Stimulated activated CD8-positive, alpha-beta memory T cell treated with anti-CD3 and anti-CD28 coated beads, Interleukin-15, amount 100 ng/mL, for 48 hours (primary cell): ENCODE data around the gene FBXO40.
"Not testable (repeated sequence)": the region's sequence is repeated elsewhere in the genome, so short reads cannot be mapped to it uniquely, and the experiment has no call there.

ENCODE experiments used
- DNase-seq, 2 donors: peaks; one replicate each; pipeline ENCODE4 v3.0.0-alpha.2; 2020; ENCODE audit warnings: low read depth in 2 of 2

FBXO40 gene, protein sequence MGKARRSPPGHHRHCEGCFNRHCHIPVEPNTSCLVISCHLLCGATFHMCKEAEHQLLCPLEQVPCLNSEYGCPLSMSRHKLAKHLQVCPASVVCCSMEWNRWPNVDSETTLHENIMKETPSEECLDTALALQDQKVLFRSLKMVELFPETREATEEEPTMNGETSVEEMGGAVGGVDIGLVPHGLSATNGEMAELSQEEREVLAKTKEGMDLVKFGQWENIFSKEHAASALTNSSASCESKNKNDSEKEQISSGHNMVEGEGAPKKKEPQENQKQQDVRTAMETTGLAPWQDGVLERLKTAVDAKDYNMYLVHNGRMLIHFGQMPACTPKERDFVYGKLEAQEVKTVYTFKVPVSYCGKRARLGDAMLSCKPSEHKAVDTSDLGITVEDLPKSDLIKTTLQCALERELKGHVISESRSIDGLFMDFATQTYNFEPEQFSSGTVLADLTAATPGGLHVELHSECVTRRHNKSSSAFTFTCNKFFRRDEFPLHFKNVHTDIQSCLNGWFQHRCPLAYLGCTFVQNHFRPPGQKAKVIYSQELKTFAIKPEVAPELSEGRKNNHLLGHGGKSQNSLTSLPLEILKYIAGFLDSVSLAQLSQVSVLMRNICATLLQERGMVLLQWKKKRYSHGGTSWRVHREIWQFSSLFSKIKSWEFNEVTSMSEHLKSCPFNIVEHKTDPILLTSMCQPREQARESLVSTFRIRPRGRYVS

DNA sequence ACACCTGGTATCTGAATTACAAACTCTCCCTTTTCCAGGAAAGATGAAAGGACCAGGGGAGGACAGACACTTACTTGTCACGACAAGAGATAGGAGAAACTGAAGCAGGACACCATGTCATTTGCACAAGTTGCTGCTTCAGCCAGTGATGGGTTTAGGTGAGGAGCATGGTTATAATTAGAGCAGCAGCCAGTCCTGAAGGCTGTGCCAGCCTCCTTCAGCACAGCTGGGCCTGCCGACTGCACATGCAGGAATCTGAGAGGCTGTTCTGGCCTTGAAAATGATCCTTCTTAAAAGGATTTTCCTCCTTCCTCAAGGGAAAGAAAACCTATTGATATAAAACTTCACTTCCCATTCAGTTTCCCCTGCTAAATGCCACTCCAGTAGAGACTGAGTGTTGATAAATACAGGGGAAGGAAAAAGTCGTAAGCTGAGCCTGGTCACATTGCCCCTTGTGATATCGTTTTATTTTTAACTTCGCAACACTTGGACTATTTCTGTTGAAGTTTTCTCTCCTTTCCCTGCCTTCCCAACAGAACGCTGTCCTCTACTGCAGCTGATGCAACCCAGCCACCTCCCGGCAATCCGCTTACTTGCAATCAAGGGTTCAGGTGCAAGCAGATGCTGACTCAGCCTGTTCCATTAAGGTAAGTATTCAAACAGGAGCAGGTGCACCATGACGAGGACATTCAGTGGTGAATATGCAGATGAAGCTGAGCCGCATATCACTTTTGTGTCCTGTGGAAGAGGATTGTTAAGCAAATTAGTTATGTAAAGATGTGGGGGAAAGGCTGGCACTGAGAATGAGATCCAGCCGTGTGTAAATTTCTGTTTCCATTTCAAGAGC is at the start of gene FBXO40:
Gene FBXO40, plus strand, starts transcription at position 524 of the 847 bp plus-strand sequence. CDS start 27,197 bp downstream, outside the sequence.
- no peak for DNase-seq

DNA sequence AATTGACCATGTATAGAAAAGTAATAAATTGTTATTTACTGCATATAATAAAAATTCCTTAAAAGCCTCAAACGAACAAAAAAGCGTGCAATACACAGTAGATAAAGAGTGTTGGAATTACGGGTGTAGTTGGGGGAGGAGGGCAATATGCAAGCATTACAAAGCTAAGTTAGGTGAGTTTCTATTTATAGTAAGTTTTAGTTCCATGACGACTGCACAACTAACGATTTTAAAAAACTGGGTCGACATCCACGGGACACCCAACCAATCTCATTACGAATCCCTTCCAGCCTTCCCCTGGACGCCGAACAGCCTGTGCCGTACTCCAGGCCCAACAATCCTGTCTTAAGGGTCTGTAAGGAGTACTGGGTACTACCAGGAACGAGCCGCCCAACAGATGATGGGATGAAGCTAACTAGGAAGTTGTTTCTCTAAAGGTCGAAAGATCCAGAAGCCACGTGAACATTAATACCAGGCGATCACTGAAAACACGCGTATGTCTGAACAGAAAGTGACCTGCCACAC is 48.1 kb upstream of the FBXO40 start:
- no peak for DNase-seq

DNA sequence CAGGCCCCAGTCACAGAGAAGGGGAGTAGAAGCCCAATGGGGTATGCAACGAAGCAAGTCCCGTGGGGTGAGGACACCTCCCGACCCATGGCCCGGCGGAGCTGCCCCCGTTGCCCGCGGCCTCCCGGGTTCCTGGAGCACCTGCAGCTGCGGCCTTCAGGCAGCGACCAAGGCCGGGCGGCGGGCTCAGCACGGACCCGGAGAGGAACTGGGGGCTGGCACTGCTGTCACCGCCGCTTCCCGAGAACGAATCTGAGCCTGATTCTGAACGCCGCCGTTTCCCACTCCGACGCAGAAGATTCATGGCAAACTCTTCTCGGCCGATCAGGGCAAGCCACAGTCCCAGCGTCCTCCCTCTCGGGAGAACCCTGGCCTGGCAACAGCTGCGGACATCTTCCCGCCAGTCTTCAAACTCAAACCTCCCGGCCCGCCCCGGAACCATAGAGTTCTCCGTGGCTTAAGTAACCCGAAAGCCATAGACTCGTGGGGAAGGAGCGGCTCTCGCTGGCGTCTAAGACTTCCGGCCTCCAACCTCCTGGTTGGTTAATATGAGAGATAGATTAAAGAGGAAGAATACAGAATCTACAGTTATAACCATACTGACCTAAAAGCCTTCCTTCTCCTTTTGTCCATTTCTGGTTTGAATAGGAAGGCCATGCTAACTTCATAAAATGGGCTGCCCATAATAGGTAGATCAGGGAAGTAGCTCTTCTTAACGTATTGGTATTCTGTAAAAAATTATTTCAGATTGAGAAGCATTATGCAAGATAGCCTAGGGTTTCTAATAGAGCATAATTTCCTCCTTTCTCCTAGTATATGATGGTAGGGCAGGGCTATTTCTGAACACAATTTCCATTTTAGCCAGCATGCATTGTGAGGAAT is 47.4 kb upstream of the FBXO40 start, which contains the start of gene POLQ:
Gene POLQ, minus strand, starts transcription at position 415 of the 882 bp plus-strand sequence. Its CDS starts 111 bp downstream, at position 304.
- peak; percentile 82 for DNase-seq

DNA sequence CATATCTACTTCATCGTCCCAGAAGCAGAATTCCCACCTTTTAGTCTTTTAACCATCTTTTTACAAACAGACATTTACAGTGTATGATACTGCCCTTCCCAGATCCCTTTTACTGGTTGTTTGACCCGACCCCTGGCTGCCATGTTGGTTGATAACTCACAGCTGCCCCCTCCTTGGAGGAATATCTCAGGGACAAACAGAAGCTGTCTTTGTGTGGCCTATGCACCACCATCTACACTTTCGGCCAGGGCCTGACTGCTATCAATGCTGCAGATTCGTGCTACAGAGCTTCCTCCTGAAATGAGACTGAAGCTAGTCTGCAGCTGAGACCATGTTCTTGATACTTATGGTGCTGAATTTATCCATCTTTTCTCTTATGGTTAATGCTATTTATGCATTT is 40.8 kb upstream of the FBXO40 start:
- DNase-seq, result no peak

DNA sequence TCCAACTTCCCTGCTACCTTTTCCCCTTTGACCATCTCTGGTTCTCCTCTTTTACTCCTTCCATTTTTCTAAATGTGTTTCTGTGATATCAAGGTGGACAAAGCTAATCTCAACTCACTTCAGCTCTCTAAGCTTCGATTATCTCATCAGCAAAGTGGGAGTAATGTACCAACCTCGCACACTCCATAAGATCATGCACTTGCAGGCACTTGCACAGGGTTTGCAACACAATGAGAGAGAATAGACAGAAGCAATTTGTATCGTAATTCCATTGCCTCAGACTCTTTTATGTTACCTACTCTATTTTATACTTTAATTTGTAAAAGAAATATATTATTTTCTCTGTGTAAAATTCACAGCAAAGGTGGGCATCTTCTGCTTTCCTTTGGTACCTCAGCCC is 40.4 kb upstream of the FBXO40 start:
- no peak for DNase-seq

DNA sequence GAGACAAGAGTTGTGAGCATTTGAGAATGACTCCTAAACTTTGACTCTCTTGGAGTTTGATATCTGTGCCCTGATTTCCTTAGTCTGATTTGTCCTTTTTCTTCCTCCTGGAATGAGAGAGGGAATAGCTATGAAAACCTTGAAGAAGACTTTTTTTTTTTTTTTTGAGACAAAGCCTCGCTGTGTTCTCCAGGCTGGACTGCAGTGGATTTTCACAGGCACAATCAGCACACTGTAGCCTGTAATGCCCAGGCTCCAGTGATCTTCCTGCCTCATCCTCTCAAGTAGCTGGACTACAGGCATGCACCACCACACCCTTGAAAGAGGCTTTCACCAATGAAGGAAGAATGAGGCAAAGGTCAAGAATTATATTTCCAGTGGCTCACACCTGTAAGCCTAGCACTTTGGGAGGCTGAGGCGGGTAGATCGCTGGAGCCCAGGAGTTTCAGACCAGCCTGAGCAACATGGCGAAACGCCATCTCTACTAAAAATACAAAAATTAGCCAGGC is 35.7 kb upstream of the FBXO40 start:
- DNase-seq, result no peak

DNA sequence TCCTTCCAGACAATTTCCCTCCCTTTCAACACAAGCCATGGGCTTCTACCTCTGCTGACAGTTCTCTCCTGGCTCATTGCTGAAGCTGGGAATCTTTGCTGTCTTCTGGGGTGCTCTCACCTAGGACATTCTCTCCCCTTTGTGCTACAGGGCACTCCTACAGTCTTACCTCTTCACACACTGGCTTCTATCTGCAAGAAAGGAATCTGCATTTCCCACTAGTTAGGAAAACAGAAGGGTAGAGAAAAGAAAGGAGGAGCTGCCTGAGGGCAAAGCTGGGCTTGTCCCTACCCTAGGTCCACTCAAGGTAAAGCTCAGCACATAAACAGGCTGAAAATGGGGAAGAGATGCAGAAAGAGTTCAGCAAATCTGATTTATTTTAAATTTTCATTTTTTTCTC is 31.0 kb upstream of the FBXO40 start:
- no peak for DNase-seq

DNA sequence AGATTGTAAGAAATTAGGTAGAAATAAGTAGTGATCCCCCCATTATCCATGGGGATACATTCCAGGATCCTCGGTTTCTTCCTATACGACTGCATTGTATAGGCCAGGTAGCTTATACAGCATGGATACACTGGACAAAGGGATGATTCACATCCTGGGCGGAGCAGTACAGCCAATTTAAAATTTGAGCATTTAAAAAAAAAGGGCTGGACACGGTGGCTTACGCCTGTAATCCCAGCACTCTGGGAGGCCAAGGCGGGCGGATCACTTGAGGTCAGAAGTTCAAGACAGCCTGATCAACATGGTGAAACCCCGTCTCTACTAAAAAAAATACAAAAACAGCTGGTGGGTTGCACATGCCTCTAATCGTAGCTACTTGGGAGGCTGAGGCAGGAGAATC is 26.4 kb upstream of the FBXO40 start:
- DNase-seq, result no peak

DNA sequence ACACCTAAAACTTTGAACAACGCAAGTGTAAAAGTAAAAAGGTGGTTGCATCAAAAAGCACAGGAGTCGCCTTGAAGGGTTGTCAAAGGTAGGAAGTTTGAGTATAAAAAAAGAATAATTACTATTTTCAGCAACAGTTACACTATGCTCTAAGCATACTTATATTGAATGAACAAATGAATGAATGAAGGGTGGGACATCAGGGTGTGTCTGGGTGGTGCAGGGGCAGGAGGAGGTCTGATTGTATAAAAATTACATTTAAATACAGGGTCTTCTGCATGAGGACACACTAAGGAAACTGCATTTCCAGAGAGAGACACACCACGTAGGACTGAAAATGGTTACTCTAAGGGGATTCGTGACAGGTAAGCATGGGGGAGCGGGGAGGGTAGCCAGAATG is 25.5 kb upstream of the FBXO40 start, which contains the start of gene ARGFX:
Gene ARGFX, plus strand, starts transcription at position 301 of the 400 bp plus-strand sequence. CDS start 2,765 bp downstream, outside the sequence.
- DNase-seq, result no peak

DNA sequence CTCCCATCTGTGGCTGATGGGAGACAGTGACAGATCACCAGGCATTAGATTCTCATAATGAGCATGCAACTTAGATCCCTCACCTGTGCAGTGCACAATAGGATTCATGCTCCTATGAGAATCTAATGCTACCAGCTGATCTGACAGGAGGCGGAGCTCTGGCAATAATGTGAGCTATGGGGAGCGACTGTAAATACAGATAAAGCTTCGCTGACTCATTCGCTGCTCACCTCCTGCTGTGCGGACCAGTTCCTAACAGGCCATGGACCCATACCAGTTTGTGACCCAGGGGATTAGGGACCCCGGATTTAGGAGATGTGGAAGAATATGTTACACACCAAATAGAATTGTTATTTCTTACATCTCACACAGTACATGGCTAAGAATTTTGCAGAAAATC is 18.7 kb upstream of the FBXO40 start:
- no peak for DNase-seq

DNA sequence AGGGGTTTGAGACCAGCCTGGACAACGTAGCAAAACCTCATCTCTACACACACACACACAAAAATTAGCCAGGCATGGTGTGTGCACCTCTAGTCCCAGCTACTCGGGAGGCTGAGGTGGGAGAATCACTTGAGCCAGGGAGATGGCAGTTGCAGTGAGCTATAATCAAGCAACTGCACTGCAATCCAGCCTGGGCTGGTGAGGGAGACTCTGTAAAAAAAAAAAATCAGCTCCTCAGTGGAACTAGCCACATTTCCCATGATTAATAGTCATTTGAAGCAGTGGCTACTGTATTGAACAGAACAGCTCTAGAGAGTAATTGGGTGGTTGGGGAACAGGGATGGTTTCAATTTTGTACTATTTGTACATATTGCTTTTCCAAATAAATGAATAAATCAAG is 11.5 kb upstream of the FBXO40 start:
- no peak for DNase-seq

DNA sequence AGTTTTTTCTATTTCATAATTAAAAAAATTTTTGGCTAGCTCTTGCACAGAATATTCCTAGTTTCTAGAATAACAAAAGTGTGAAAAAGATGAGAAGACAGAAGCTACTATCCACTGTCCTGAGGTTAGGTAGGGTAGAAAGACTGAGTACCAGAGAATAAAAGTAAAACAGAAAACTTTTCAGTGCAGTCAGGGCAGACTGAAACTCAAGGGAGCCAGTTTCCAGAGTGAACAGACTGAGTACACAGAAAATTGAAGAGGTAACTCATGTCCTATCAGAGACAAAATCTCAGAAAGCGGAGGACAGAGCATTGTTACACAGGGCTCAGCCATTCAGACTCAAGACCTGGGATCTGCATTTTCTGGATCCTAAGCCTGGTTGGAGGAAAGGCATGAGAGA is 8.8 kb upstream of the FBXO40 start:
- no peak for DNase-seq

DNA sequence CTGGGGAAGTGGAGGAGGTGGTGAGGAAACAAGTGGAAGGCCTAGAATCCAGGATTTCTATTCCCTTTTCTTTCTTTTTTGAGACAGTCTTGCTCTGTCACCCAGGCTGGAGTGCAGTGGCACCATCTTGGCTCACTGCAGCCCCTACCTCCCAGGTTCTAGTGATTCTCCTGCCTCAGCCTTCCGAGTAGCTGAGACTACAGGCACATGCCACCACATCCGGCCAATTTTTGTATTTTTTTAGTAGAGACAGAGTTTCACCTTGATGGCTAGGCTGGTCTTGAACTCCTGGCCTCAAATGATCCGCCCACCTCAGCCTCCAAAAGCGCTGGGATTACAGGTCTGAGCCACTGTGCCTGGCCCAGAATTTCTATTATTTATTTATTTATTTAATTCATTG is 627 bp downstream of the FBXO40 start:
- DNase-seq, result not testable (repeated sequence)

DNA sequence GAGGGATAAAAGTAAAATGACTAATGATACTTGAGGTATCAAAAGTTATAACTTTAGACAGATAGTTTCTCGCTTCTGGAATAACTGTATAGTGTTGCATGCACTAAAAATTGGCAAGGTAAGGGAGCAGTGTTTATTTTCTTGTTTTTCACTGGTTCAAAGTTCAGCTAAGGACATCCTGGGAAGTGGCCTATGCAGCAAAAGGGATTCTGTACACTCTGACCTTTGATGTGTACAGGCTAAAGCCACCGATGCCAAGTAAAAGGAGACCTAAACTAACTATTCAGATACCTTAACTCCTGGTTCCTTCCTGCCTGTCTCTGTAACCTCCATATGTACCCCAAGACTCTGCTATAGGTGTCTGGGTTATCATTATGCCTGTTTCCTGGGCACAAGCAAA is 1.7 kb downstream of the FBXO40 start:
- no peak for DNase-seq

DNA sequence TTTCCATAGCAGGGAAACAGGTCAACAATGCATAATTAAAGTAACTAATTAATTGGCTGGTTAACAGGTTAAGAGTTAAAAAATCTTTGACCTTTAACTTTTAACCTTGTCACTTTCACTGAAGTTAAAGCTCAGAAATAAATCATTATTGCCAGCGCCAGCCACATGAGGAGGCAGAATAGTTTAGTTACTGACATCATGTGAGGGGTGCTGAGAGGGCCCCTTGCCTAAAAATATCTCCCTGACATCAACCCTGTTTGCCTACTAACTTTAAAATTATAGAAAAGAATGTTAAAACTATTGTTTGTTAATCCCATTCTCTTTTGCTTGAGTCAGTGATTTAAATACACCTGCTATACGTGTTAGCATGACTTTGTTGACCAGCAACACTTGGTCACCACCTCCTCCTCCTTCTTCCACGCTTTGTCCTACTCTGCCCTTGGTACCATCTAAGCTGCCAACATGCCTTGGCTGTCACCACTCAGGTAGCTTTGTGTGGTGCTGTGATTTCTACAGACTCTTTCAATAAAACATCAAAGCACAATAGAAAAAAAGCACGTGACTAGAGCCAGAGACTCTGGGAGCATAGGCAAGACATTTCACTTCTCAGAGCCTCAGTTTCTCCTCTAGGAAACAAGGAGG is 2.7 kb downstream of the FBXO40 start:
- DNase-seq, result no peak

DNA sequence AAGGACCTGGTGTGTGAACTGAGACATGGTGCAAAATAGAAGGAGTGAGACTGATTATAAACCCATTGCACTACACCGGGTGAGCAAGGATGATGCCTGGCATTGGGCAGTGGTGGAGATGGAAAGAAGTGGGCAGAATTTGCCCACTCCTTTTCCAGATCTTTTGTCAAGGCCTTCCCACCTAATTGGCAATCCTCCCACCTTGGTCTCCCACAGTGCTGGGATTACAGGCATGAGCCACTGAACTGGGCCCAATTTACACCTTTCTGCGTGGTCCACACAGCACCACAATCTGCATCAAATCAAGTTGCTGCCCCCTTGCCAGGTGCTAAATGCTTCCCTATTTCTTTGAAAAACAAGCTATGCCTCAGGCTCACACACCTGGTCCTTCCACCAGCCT is 5.4 kb downstream of the FBXO40 start:
- no peak for DNase-seq

DNA sequence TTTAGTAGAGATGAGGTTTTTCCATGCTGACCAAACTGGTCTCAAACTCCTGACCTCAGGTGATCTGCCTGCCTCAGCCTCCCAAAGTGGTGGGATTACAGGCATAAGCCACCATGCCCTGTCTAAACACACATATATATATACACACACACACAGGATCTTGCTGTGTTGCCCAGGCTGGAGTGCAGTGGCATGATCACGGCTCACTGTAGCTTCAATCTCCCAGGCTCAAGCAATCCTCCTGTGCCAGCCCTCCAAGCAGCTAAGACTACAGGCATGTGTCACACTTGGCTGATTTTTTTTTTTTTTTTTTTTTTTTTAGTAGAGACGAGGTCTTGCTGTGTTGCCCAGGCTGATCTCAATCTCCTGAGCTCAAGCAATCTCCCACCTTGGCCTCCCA is 6.7 kb downstream of the FBXO40 start:
- not testable (repeated sequence) for DNase-seq

DNA sequence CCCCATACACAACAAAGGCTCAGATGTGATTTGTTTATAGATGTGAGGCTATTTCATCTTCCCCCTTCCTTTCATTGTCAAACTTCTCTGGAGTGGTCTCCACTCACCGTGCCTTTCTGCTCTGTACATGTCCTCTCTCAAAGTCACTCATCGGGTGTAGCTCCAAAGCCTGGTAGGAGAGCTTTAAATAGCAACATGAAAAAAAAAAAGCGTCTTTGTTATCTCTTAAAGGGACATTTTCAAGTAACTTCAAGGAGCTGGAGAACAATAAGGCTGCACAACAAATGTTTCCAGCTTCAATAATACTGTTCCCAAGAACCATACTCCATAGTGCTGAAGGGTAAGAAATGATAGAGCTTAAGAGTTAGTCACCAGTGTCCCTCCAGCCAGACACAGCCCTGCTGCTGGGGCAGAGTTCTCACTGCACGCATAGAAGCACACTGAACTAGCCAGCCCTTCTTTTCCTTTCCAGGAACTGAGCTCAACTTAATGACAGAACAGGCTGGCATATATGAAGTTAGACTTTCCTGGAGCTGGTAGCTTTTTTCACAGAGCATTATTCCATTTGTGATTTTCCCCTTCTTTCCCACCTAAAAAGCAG is 8.1 kb downstream of the FBXO40 start:
- no peak for DNase-seq

DNA sequence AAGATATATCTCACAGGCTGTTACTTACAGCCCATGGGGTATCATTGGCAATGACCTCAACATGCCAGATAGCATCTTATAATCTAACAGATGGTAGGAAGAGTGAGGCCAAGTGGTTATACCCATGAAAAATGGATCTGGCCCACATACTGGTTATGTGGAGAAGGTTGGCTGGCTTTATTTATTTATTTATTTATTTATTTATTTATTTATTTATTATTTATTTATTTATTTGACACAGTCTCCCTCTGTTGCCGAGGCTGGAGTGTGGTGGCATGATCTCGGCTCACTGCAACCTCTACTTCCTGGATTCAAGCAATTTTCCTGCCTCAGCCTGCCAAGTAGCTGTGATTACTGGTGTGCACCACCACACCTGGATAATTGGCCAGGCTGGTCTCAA is 11.6 kb downstream of the FBXO40 start:
- no peak for DNase-seq

DNA sequence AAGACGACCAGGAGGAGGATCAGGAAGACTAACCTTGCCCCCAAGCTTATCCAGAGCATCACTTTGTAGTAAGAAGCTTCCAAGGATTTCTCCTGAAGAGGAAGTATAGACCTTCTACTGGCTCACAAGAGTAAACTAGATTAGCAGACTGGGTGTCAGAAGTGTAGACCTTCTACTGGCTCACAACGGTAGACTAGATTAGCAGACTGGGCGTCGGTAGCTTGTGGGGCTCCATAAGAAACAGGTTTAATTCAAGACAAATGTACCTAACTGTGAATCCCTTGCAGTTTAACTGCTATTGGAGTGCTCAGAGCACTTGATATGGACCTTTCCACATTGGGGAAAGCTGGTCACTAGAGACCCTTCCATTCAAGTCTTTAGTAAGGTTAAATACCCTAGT is 12.9 kb downstream of the FBXO40 start:
- DNase-seq, result no peak
